Activated CD4-positive, alpha-beta T cell treated with anti-CD3 and anti-CD28 coated beads, Interleukin-2, amount 10 ng/mL, durations not matched to agents 24 days and 14 days (primary cell): Measurements from ENCODE around the gene PSMG2. TPM values are rescaled to one million over a fixed set of nuclear protein-coding genes. Genes with fewer than 3 reads are reported as not detected.
A peak's percentile ranks its signal among the peaks of the same experiment; 100 is the strongest.

Experiments used
- DNase-seq: peaks from one replicate; pipeline ENCODE4 v3.0.0; 2022
- H3K27ac Mint-ChIP-seq: one replicate; pipeline ENCODE4 v1.8.0; 2022; ENCODE audit warnings: mild to moderate bottlenecking, mixed read lengths
- H3K27me3 Mint-ChIP-seq: one replicate; pipeline ENCODE4 v1.8.0; 2022; ENCODE audit warnings: mixed read lengths
- H3K36me3 Mint-ChIP-seq: one replicate; pipeline ENCODE4 v1.8.0; 2022; ENCODE audit warnings: low read depth, mild to moderate bottlenecking, mixed read lengths
- H3K4me1 Mint-ChIP-seq: one replicate; pipeline ENCODE4 v1.8.0; 2021; ENCODE audit warnings: mixed read lengths
- H3K4me3 Mint-ChIP-seq: one replicate; pipeline ENCODE4 v1.8.0; 2022; ENCODE audit warnings: mild to moderate bottlenecking, moderate library complexity, mixed read lengths
- H3K9me3 Mint-ChIP-seq: one replicate; pipeline ENCODE4 v1.8.0; 2021; ENCODE audit warnings: mixed read lengths
- intact Hi-C: fragments of 100-400 bp; cut with micrococcal nuclease; formaldehyde crosslinking; loops from one replicate; pipeline ENCODE4 v1.15.1; 2023
- total RNA-seq: library from RNA; stranded (reverse); gene quantifications from 2 replicates; pipeline ENCODE4 v1.2.3, GENCODE V29; 2022

The PSMG2 gene
- total RNA-seq, 1 donor from 2014 or later: 109 TPM

- intact Hi-C loops: no loop called here
- peaks cover 23% of the 10 kb centered on the region for H3K36me3 Mint-ChIP-seq
These were observed 10.6 kb upstream of the PSMG2 start for GRCh38 chr18:12692206-12692605.

GRCh38 chr18:12694032-12694431 lies 8.8 kb upstream of the PSMG2 start:
- Mint-ChIP-seq H3K9me3 (no peaks in the 10 kb centered on the region), H3K27me3 (no peaks in the 10 kb centered on the region), H3K36me3 (peaks cover 28% of the 10 kb centered on the region), H3K4me3 (no peak overlapping the region), H3K27ac (peak overlapping the region; percentile 75), H3K4me1 (peaks cover 21% of the 10 kb centered on the region)
- intact Hi-C loops: no loop called here
- no peak for DNase-seq

More at GRCh38 chr18:12692206-12692605, 10.6 kb upstream of the PSMG2 start:
- Mint-ChIP-seq H3K27ac (peak overlapping the region; percentile 56), H3K4me3 (no peak overlapping the region), H3K9me3 (no peaks in the 10 kb centered on the region), H3K4me1 (peaks cover 18% of the 10 kb centered on the region), H3K27me3 (no peaks in the 10 kb centered on the region)
- no peak for DNase-seq

GRCh38 chr18:12699747-12700146 lies 3.1 kb upstream of the PSMG2 start:
- intact Hi-C loops: loop anchor here (10.0 kb wide), 1 partner anchor 1025 kb away; the partner anchor contains the start of genes FAM210A and RNMT

GRCh38 chr18:12701161-12701560 lies 1.7 kb upstream of the PSMG2 start:
- Mint-ChIP-seq H3K27me3 (no peaks in the 10 kb centered on the region), H3K9me3 (no peaks in the 10 kb centered on the region), H3K4me3 (peak overlapping the region; percentile 97), H3K4me1 (peaks cover 36% of the 10 kb centered on the region), H3K27ac (peak overlapping the region; percentile 97), H3K36me3 (peaks cover 24% of the 10 kb centered on the region)
- no peak for DNase-seq
- intact Hi-C loops: loop anchor here (10.0 kb wide), 1 partner anchor 1024 kb away; the partner anchor contains the start of genes FAM210A and RNMT

More at GRCh38 chr18:12699747-12700146, 3.1 kb upstream of the PSMG2 start:
- H3K27ac Mint-ChIP-seq: no peak overlapping the region
- H3K9me3 Mint-ChIP-seq: no peaks in the 10 kb centered on the region
- no peaks in the 10 kb centered on the region for H3K27me3 Mint-ChIP-seq
- peaks cover 29% of the 10 kb centered on the region for H3K4me1 Mint-ChIP-seq
- H3K4me3 Mint-ChIP-seq: no peak overlapping the region
- no peak for DNase-seq
- H3K36me3 Mint-ChIP-seq: peaks cover 20% of the 10 kb centered on the region

- DNase-seq: no peak
- Mint-ChIP-seq H3K4me3 (peak overlapping the region; percentile 97), H3K27ac (peak overlapping the region; percentile 97), H3K9me3 (no peaks in the 10 kb centered on the region), H3K27me3 (no peaks in the 10 kb centered on the region), H3K4me1 (peaks cover 36% of the 10 kb centered on the region), H3K36me3 (peaks cover 32% of the 10 kb centered on the region)
- intact Hi-C loops: loop anchor here (2.0 to 10.0 kb wide), 2 partner anchors 44 to 1022 kb away; partner anchors contain the start of genes FAM210A, RNMT and SPIRE1
These were observed 290 bp downstream of the PSMG2 start for GRCh38 chr18:12703096-12703567.

- DNase-seq: peak; percentile 70
- no peaks in the 10 kb centered on the region for H3K27me3 Mint-ChIP-seq
- intact Hi-C loops: loop anchor here (2.0 to 10.0 kb wide), 2 partner anchors 45 to 1021 kb away; partner anchors contain the start of genes FAM210A, RNMT and SPIRE1
- H3K4me3 Mint-ChIP-seq: peak overlapping the region; percentile 97
- peaks cover 30% of the 10 kb centered on the region for H3K36me3 Mint-ChIP-seq
- peak overlapping the region; percentile 97 for H3K27ac Mint-ChIP-seq
- H3K4me1 Mint-ChIP-seq: peaks cover 33% of the 10 kb centered on the region
- no peaks in the 10 kb centered on the region for H3K9me3 Mint-ChIP-seq
These were observed 822 bp downstream of the PSMG2 start for GRCh38 chr18:12703664-12704063.

GRCh38 chr18:12711446-12711845 lies 8.6 kb downstream of the PSMG2 start:
- Mint-ChIP-seq H3K4me1 (peaks cover 2% of the 10 kb centered on the region), H3K4me3 (no peak overlapping the region), H3K27ac (no peak overlapping the region), H3K9me3 (no peaks in the 10 kb centered on the region), H3K27me3 (no peaks in the 10 kb centered on the region), H3K36me3 (peaks cover 60% of the 10 kb centered on the region)
- intact Hi-C loops: no loop called here
- no peak for DNase-seq

GRCh38 chr18:12721495-12722275 lies 18.8 kb downstream of the PSMG2 start:
- Mint-ChIP-seq H3K9me3 (no peaks in the 10 kb centered on the region), H3K36me3 (peaks cover 49% of the 10 kb centered on the region), H3K4me3 (peak overlapping the region; percentile 2), H3K27me3 (no peaks in the 10 kb centered on the region), H3K27ac (peak overlapping the region; percentile 35), H3K4me1 (peaks cover 10% of the 10 kb centered on the region)
- DNase-seq: no peak
- intact Hi-C loops: no loop called here

- H3K4me3 Mint-ChIP-seq: no peak overlapping the region
- intact Hi-C loops: no loop called here
- H3K27me3 Mint-ChIP-seq: no peaks in the 10 kb centered on the region
- H3K27ac Mint-ChIP-seq: no peak overlapping the region
- H3K9me3 Mint-ChIP-seq: no peaks in the 10 kb centered on the region
- H3K36me3 Mint-ChIP-seq: peaks cover 49% of the 10 kb centered on the region
- H3K4me1 Mint-ChIP-seq: peaks cover 10% of the 10 kb centered on the region
- no peak for DNase-seq
These were observed 19.9 kb downstream of the PSMG2 start for GRCh38 chr18:12722731-12723130.

- DNase-seq: no peak
- Mint-ChIP-seq H3K4me1 (peaks cover 7% of the 10 kb centered on the region), H3K27me3 (no peaks in the 10 kb centered on the region), H3K27ac (no peak overlapping the region), H3K4me3 (no peak overlapping the region), H3K36me3 (peaks cover 28% of the 10 kb centered on the region), H3K9me3 (no peaks in the 10 kb centered on the region)
- intact Hi-C loops: loop anchor here (5.0 kb wide), 1 partner anchor 431 kb away; no protein-coding TSS in a partner anchor
These were observed 23.5 kb downstream of the PSMG2 start for GRCh38 chr18:12726331-12726730.

GRCh38 chr18:12726774-12727550 lies 24.1 kb downstream of the PSMG2 start:
- Mint-ChIP-seq H3K27ac (no peak overlapping the region), H3K9me3 (no peaks in the 10 kb centered on the region), H3K36me3 (peaks cover 24% of the 10 kb centered on the region), H3K27me3 (no peaks in the 10 kb centered on the region), H3K4me3 (no peak overlapping the region), H3K4me1 (peaks cover 3% of the 10 kb centered on the region)
- intact Hi-C loops: loop anchor here (1.0 to 5.0 kb wide), 3 partner anchors 166 to 430 kb away; no protein-coding TSS in a partner anchor
- peak; percentile 90 for DNase-seq

- DNase-seq: no peak
- Mint-ChIP-seq H3K36me3 (no peaks in the 10 kb centered on the region), H3K9me3 (no peaks in the 10 kb centered on the region), H3K4me1 (peaks cover 2% of the 10 kb centered on the region), H3K4me3 (no peak overlapping the region), H3K27me3 (peaks cover 2% of the 10 kb centered on the region), H3K27ac (no peak overlapping the region)
- intact Hi-C loops: no loop called here
These were observed 34.5 kb downstream of the PSMG2 start for GRCh38 chr18:12737243-12737902.

- Mint-ChIP-seq H3K36me3 (no peaks in the 10 kb centered on the region), H3K27ac (no peak overlapping the region), H3K9me3 (no peaks in the 10 kb centered on the region), H3K4me3 (no peak overlapping the region), H3K27me3 (no peaks in the 10 kb centered on the region), H3K4me1 (peaks cover 4% of the 10 kb centered on the region)
- intact Hi-C loops: no loop called here
- DNase-seq: no peak
These were observed 38.5 kb downstream of the PSMG2 start for GRCh38 chr18:12741351-12741750.
